Head of caudate nucleus (tissue), 42 donors: ENCODE measurements around the gene IL17B.

Experiments
- DNase-seq, 42 donors: peaks; one replicate each; pipeline versions ENCODE4 v3.0.0 to v3.0.0-alpha.2; 2020 to 2021; ENCODE audit warnings: mixed read lengths in 7 of 42
- intact Hi-C: fragments of 100-400 bp; cut with DNase I; formaldehyde crosslinking; loops from one replicate; pipeline ENCODE4 v1.15.0; 2022

Gene IL17B

GRCh38 chr5:149416987-149417710 is 38.1 kb upstream of the IL17B start:
- DNase-seq = no peak
- intact Hi-C loops = no loop called here

- no peak for DNase-seq
- intact Hi-C loops = no loop called here
Observed at GRCh38 chr5:149415066-149415967, 36.2 kb upstream of the IL17B start.

- no peak for DNase-seq
- intact Hi-C loops = no loop called here
Observed at GRCh38 chr5:149414405-149415065, 35.4 kb upstream of the IL17B start.

GRCh38 chr5:149413477-149414210 is 34.6 kb upstream of the IL17B start:
- intact Hi-C loops = no loop called here
- DNase-seq = no peak

- no peak for DNase-seq
- intact Hi-C loops = no loop called here
Observed at GRCh38 chr5:149412783-149413476, 33.8 kb upstream of the IL17B start.

- intact Hi-C loops = no loop called here
Observed at GRCh38 chr5:149411738-149412519, 32.8 kb upstream of the IL17B start.

GRCh38 chr5:149410721-149411432 is 31.8 kb upstream of the IL17B start:
- no peak for DNase-seq
- intact Hi-C loops = no loop called here

More at GRCh38 chr5:149411738-149412519, 32.8 kb upstream of the IL17B start:
- DNase-seq = no peak

- intact Hi-C loops = no loop called here
- no peak for DNase-seq
Observed at GRCh38 chr5:149410071-149410470, 31.0 kb upstream of the IL17B start.

- no peak for DNase-seq
- intact Hi-C loops = no loop called here
Observed at GRCh38 chr5:149409268-149409948, 30.3 kb upstream of the IL17B start.

- DNase-seq = no peak
- intact Hi-C loops = no loop called here
Observed at GRCh38 chr5:149408252-149409099, 29.4 kb upstream of the IL17B start.

- intact Hi-C loops = no loop called here
Observed at GRCh38 chr5:149407323-149408251, 28.5 kb upstream of the IL17B start.

GRCh38 chr5:149406979-149407306 is 27.9 kb upstream of the IL17B start:
- intact Hi-C loops = no loop called here
- no peak for DNase-seq

More at GRCh38 chr5:149407323-149408251, 28.5 kb upstream of the IL17B start:
- no peak for DNase-seq

- DNase-seq = peak in 5 of 42 donors; percentile 15 to 32 (median 22)
- intact Hi-C loops = no loop called here
Observed at GRCh38 chr5:149406203-149406978, 27.3 kb upstream of the IL17B start.
